NOMO-1 (cell line): Measurements from ENCODE around the gene ENTREP3.
"Not testable (repeated sequence)": the region's sequence is repeated elsewhere in the genome, so short reads cannot be mapped to it uniquely, and the experiment has no call there.

Experiments used
- DNase-seq, 2 experiments: peaks; one replicate each; lab custom pipeline; 2025; ENCODE audit not compliant: unreplicated experiment in 2 of 2; lab: John Stamatoyannopoulos, UW

ENTREP3 gene

DNA sequence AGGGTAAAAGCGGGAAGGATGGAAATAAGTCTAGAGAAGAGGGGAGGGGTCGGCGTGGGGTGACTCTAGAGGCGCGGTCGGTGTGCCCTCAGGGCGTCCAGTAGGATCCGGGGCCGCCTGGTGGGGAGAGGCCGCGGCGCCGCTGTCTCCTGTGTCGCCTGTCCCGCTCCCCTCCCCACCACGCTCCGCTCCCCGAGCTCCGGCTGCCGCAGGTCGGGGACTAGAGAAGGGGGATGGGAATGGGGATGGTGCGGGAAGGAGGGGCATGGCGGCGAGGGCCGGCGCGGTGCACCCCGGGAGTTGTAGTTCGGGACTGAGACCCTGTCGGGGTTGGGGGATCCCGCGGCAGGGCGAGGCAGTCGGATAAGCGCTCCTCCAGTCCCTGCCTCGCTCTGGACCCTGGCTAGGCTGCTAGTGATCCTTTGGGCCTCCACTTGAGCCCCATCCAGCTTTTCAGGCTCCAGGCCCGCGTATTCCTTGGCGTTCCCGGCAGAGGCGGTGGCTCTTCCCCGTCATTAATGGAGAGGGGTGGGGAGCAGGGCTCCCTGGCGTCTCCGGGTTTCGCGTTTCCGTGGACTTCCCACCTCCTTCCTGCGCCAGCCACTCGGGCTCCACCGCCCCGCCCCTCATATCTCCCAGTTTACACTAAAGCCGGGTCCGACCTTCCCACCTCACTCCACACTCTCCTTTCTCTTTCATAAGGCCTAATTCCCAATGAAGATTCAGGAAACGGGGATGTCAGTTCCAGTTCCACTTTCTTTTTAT is at the start of gene ENTREP3:
TSS of gene ENTREP3 (minus strand) at position 241 of the 765 bp plus-strand sequence. CDS start 606 bp downstream, outside the sequence.
- peak; percentile 69 to 70 for DNase-seq

DNA sequence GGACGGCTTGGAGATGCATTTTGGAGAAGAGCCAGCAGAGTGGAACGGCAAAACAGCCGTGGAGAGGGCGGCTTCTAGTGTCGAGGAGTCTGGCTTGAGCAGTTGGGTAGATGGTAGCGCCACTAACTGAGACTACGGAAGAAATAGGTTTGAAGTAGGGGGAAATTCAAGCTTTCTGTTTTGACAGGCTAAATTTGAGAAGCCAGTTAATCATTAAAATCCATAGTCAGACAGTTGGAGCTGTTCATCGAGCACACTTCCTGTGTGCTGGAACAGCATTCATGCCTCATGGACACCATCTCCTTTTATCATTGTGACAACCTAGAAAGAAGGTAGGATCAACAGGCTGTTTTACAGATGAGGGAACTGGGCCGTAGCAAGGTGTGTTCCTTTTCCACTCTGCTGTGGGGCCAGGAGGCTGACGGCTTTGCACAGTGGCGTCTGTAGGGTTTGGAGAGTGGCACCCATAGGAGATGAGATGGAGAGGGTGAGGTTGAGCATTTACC is 49.3 kb upstream of the ENTREP3 start:
- DNase-seq = no peak

DNA sequence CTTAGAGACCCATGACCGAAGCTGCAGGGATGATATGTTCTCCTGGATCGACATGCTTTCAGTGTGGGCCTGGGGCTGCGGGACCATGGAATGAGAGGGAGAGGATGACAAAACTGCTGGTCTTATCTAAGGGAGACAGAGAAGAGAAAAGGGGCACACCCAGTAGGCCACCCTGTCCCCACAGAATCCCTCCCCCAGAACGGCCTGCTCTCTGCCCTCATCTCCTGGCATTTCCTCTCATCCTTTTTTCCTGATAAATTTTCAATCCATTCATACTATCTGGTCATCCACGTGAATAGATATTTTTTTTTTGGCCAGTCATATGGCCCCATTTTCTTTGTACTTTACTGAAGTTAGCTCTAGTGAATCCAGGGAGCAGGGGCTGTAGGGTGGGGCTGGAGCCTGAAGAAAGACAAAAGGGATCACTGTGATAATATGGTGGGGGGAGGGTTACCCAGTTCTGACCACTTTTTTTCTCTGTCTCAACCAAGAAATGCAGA is 46.1 kb upstream of the ENTREP3 start, which contains the start of gene PKLR:
TSS of gene PKLR (minus strand) at position 97 of the 500 bp plus-strand sequence. CDS start at position 54, 43 bp downstream.
- no peak for DNase-seq

DNA sequence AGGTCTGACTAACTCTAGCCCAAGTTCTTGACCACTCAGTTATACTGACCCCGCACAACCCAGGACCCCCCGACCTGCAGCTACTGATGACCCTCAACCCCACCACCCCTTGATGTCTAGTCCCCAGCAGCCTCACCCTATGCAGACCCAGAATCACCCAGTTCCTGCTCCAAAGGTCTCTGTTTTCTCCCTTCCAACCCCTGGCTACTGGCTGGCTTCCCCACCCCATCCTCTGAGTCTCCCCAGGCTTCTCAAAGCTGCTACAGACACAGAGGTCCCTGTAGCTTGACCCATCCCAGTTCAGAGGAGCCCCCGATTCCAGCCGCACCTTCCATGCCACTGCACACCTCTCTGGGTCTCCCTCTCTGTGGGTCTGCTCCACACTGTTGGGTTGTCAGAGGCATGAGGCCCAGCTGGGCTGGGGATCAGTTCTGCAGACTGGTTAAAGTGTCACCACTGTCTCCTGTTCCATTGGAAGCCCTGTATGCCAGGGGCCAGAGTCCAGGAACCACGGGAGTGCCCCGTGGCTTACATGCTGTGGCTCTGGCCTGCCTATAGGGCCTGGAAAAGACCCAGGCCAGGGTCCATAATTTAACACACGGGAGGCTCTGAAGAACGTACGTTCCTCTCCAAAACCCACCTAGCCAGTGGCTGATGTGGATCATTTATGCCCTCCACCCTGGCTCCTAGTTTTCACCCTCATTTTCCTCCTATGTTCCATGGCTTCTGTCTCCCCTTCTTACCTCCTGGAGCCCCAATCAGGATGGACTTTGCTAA is 45.5 kb upstream of the ENTREP3 start:
- no peak for DNase-seq

- DNase-seq = no peak
Measured at GRCh38 chr1:155300024-155300423, 44.7 kb upstream of the ENTREP3 start.

GRCh38 chr1:155297384-155297783 is 42.1 kb upstream of the ENTREP3 start:
- no peak for DNase-seq

GRCh38 chr1:155296661-155297060 is 41.4 kb upstream of the ENTREP3 start:
- DNase-seq = no peak

GRCh38 chr1:155295942-155296267 is 40.6 kb upstream of the ENTREP3 start:
- DNase-seq = no peak

- DNase-seq = no peak
Measured at GRCh38 chr1:155295183-155295941, 40.1 kb upstream of the ENTREP3 start.

GRCh38 chr1:155294520-155295182 is 39.4 kb upstream of the ENTREP3 start:
- no peak for DNase-seq

- DNase-seq = no peak
Measured at GRCh38 chr1:155293086-155293749, 37.9 kb upstream of the ENTREP3 start.

DNA sequence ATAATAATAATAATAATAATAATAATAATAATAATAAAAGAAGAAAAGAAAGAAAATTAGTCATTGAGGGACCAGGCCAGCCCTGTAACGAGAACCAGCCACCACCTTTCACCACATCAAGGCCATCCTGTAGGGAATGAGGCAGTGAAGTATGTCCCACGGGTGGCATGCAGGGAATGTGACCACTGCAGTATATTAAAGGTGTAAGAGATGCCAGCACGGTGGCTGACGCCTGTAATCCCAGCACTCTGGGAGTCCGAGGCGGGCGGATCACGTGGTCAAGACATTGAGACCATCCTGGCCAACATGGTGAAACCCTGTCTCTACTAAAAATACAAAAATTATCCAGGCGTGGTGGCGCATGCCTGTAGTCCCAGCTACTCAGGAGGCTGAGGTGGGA is 35.7 kb upstream of the ENTREP3 start:
- not testable (repeated sequence) for DNase-seq

GRCh38 chr1:155287987-155288543 is 32.8 kb upstream of the ENTREP3 start:
- no peak for DNase-seq

DNA sequence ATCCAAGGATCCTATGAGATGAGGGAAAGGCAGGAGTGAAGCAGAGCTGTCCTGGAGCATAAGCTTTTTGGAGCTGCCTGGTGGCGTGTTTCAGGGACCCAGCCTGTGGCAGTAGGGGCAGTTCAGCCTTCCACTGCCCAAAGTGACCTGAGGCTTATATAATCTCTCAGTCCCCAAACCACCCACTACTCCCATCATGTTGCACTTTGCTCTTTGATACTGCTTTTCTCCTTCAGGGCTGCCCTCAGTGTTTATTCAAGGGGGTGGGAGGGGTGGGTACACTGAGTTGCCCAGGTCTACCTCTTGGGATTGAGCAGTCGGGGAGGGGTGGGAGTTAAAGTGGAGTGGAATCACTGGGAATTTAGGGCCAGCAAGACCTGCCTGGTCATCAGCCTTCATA is 31.3 kb upstream of the ENTREP3 start:
- no peak for DNase-seq

DNA sequence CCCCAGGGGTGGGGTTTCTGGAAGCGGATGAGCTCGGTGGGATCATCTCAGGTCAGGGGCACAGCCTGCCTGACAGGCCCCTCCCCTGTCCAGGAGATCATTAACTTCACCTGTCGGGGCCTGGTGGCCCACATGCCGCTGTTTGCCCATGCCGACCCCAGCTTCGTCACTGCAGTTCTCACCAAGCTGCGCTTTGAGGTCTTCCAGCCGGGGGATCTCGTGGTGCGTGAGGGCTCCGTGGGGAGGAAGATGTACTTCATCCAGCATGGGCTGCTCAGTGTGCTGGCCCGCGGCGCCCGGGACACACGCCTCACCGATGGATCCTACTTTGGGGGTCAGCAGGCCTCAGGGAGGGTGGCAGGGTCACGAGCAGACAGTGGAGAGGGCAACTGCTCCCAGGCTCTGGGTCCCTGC is 30.4 kb upstream of the ENTREP3 start:
- DNase-seq = no peak

GRCh38 chr1:155285063-155285462 is 29.8 kb upstream of the ENTREP3 start:
- DNase-seq = no peak

DNA sequence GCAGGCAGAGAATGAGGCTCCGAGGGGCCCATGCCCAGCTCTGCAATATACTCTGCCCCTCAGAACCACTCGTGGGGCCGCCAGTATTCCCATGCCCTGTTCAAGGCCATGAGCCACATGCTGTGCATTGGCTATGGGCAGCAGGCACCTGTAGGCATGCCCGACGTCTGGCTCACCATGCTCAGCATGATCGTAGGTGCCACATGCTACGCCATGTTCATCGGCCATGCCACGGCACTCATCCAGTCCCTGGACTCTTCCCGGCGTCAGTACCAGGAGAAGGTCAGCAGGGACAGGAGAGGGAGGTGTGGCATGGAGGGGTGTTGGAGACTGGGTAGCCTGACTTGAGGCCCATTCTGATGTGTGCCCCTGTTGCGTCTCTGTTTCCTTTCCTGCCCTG is 29.2 kb upstream of the ENTREP3 start:
- DNase-seq = no peak

DNA sequence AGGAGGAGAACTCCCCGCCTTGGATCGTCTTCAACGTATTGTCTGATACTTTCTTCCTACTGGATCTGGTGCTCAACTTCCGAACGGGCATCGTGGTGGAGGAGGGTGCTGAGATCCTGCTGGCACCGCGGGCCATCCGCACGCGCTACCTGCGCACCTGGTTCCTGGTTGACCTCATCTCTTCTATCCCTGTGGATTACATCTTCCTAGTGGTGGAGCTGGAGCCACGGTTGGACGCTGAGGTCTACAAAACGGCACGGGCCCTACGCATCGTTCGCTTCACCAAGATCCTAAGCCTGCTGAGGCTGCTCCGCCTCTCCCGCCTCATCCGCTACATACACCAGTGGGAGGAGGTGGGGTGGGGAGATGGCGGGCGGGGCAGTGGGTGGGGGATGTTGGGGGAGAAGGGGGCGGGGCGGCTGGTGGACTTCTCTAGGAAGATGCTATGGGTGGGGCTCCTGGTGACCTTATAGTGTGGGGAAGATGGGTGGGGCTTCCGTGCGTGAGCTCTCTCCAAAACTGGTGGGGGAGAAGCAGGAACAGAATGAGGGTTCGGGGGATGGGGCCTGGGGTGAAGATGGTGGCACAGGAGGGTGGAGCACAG is 27.3 kb upstream of the ENTREP3 start:
- DNase-seq = no peak

GRCh38 chr1:155279268-155279667 is 24.0 kb upstream of the ENTREP3 start:
- no peak for DNase-seq
